Breast epithelium (tissue), 3 donors: ENCODE data around the gene CBX5.

ENCODE experiments used
- CTCF ChIP-seq, 3 donors: fragments of 450-650 bp; IDR thresholded peaks; one replicate each; pipeline ENCODE4 v1.5.1; 2016 to 2017; ENCODE audit warnings: antibody characterized with exemption in 3 of 3, mild to moderate bottlenecking in 3 of 3, moderate library complexity in 3 of 3
- POLR2A ChIP-seq: fragments of 450-650 bp; IDR thresholded peaks from one replicate; pipeline ENCODE4 v1.6.1; 2016; ENCODE audit warnings: antibody characterized with exemption, mild to moderate bottlenecking, moderate library complexity
- POLR2AphosphoS5 ChIP-seq, 3 donors: sonication (generic); formaldehyde crosslinking; IDR thresholded peaks; one replicate each; pipeline ENCODE4 v1.6.1; 2017; ENCODE audit warnings: antibody characterized with exemption in 3 of 3

DNA sequence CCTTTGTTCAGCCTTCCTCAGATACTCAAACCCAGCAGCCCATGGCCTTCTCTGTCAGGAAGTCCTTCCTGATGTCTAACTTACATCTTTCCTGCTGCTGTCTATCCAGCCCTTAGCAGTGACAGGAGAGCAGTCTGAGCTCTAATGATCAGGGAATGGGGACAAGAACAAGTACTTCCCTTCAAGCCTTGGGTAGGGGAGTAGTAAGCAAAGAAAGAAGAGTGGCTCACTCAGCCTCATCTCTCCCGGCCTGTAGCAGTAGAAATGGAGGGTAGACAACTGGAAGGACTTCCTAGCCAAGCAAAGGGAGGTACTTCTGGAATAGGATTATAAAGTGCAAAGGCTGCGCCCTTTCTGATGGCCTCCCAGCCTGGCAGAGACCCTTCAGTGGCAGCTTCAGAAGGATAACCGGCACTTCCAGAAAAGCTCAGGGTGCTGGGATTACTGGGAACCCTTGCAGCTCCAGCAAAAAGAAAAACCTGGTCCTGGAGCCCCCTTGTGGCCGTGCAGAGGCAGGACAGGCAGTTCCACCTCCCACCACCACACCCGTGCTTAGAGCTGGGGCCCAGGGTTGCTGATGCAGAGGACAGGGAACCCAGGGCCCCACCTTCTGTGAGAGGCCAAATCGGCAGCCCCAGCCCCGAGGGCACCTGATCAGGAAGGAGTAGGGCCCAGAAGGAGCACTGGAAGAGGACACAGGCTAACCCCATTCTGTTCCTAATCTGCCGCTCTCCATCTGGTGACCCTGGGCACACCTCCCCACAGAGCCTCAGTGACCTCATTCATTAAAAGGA, 78.7 kb downstream of the CBX5 start:
- TF ChIP-seq POLR2A (no peak), CTCF (IDR thresholded peaks at IDR 0.05) (peak; percentile 97 to 99 (median 98)), POLR2AphosphoS5 (IDR thresholded peaks at IDR 0.05) (no peak)
